ENCODE results near the gene TOP1.
"Not testable (repeated sequence)": the region's sequence is repeated elsewhere in the genome, so short reads cannot be mapped to it uniquely, and the experiment has no call there.

The TOP1 gene

GRCh38 chr20:41028359-41029149 lies at the start of gene TOP1:
TSS of gene TOP1 (plus strand) at chr20:41028822. CDS start at chr20:41029068, 246 bp downstream.
- FAIRE-seq = peak; percentile 95

DNA sequence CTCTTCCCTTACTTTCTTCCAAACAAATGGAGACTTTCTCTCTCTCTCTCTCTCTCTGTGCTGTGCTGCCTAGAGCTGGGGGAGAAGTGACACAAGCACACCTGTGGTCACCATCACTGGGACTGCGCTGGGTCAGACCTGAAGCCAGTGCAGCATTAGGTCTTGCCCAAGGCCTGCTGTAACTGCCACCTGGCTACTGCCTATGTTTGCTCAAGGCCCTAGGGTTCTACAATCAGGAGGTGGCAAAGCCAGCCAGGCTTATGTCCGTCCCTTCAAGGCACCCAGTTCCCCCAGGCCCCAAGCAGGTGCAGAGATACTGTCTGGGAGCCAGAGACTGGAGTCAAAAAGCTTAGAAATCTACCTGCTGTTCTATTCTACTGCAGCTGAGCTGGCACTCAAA lies 49.4 kb upstream of the TOP1 start:
- no peak for FAIRE-seq

- FAIRE-seq = no peak
Observed at GRCh38 chr20:40980106-40980827, 48.4 kb upstream of the TOP1 start.

DNA sequence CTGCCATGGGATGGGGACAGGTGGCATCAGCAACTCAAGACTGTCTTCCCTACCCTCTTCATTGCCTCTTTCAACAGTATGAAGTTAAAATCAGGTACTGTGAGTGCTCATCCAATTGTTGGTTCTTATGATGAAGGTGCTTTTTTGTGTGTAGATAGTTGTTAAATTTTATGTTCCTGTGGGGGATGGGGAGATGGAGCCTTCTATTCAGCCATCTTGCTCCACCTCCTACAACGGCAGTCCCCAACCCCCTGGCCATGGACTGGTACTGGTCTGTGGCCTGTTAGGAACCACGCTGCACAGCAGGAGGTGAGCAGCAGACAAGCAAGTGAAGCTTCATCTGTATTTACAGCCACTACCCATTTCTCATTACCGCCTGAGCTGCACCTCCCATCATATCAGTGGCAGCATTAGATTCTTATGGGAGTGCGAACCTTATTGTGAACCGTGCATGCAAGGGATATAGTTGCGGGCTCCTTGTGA lies 47.8 kb upstream of the TOP1 start:
- FAIRE-seq = no peak

- FAIRE-seq = no peak
Observed at GRCh38 chr20:40982415-40983145, 46.0 kb upstream of the TOP1 start.

GRCh38 chr20:40983898-40984297 lies 44.7 kb upstream of the TOP1 start:
- no peak for FAIRE-seq

GRCh38 chr20:40984496-40984895 lies 44.1 kb upstream of the TOP1 start:
- FAIRE-seq = no peak

DNA sequence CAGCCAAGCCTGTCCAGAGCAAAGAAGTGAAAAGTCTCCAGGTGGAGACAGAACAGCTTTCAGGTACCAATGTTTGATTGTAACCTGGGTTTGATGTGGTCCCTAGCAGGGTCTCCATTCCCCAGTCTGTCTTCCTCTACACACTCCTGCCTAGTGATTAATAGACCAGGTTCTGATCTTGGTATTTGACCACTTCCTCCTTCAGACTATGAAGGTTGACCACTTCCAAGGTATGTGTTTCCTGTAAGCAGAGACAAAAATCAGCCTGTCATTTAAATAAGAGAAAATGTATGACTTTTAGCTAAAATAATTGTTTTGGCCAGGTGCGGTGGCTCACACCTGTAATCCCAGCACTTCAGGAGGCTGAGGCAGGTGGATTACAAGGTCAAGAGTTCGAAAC lies 41.8 kb upstream of the TOP1 start:
- FAIRE-seq = no peak

GRCh38 chr20:40990542-40991120 lies 38.0 kb upstream of the TOP1 start:
- FAIRE-seq = no peak

- FAIRE-seq = no peak
Observed at GRCh38 chr20:40991181-40991889, 37.3 kb upstream of the TOP1 start.

- no peak for FAIRE-seq
Observed at GRCh38 chr20:40992349-40993113, 36.1 kb upstream of the TOP1 start.

DNA sequence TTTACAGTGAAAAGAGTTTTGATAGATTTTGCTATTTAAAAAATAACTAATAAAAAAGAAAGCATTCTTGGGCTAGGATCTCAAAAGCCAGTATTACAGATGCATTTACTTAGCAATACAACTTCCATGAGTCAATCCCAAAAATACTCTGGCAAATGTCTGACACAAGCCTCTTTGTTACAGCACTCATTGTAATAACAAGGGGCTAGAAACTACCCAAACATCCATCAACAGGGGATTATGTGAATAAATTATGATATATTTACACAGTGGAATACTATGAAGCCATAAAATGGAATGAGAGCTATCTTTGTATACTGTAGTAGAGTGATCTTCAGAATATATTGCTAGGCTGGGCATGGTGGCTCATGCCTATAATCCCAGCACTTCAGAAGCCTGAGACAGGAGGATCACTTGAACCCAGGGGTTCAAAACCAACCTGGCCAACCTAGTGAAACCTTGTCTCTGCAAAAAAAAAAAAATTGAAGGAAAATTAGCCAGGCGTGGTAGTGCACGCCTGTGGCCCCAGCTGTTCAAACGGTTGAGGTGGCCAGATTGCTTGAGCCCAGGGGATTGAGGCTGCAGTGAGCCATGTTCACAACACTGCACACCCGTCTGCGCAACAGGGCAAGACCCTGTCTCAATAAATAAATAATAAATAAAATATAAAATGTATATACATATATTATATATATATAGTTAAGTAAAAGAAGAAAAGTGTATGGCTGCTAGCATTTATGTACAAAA lies 34.7 kb upstream of the TOP1 start:
- FAIRE-seq = no peak

DNA sequence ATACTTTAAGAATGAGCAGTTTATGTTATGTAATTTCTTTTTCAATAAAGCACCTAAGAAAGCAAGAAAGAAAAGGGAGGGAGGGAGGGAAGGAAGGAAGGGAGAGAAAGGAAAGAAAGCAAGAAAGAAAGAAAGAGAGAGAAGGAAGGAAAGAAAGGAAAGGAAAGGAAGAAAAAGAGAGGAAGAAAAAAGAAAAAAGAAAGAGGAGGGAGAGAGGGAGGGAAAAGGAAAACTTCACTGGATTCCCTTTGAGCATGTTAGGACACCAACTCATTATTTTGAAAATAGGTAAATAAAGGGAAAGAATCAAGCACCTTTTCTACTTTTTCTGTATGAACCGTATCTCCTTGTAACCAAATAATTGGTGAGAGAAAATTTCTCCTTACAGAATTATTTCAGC lies 32.3 kb upstream of the TOP1 start:
- no peak for FAIRE-seq

- no peak for FAIRE-seq
Observed at GRCh38 chr20:40997116-40997515, 31.5 kb upstream of the TOP1 start.

DNA sequence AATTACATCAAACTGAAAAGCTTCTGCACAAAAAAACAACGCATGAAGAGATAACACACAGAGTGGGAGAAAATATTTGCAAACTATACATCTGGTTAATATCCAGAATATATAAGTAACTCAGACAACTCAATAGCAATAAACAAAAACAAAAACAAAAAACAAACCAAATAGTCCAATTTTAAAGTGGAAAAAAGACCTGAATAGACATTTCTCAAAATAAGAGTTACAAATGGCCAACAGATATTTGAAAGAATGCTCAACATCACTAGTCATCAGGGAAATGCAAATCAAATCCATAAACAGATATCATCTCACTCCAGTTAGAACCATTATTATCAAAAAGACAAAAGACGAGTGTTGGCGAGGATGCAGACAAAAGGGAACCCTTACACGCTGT lies 28.8 kb upstream of the TOP1 start:
- FAIRE-seq = no peak

DNA sequence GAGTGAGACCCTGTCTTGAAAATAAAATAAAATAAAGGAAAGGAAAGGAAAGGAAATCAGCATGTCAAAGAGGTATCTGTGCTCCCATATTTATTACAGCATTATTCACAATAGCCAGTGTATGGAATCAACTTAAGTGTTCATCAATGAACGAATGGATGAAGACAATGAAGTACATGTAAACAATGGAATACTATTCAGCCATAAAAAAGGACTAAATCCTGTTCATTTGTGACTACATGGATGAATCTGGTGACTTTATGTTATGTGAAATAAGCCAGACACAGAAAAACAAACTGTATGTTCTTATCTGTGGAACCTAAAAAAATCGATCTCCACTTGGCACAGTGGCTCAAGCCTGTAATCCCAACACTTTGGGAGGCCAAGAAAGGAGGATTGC lies 28.0 kb upstream of the TOP1 start:
- no peak for FAIRE-seq

DNA sequence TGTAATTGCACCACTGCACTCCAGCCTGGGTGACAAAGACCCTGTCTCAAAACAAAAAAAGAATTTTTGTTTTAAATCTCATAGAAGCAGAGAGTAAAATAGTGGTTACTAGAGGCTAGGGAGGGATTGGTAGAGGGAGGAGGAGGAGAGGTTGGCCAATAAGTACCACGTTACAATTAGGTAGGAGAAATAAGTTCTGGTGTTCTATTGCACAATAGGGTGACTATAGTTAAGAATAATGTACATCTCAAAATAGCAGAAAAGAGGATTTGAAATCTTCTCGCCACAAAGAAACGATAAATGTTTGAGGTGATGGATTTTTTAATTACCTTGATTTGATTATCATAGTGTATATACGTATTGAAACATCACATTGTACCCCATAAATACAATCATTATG lies 27.1 kb upstream of the TOP1 start:
- no peak for FAIRE-seq

DNA sequence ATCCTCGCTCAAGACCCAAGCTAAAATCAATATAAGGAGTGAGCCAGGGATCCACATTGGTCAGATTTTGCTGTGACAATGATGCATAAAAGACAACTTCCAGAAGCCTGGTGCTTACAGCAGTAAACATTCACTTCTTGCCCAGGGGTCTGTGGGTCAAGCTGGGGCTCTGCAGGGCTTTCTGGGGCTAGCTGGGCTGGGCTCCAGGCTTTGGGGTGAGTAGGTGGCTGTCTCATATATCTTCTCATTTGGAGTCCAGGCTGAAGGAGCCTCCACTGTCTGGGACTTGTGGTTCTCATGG lies 25.8 kb upstream of the TOP1 start:
- FAIRE-seq = no peak

DNA sequence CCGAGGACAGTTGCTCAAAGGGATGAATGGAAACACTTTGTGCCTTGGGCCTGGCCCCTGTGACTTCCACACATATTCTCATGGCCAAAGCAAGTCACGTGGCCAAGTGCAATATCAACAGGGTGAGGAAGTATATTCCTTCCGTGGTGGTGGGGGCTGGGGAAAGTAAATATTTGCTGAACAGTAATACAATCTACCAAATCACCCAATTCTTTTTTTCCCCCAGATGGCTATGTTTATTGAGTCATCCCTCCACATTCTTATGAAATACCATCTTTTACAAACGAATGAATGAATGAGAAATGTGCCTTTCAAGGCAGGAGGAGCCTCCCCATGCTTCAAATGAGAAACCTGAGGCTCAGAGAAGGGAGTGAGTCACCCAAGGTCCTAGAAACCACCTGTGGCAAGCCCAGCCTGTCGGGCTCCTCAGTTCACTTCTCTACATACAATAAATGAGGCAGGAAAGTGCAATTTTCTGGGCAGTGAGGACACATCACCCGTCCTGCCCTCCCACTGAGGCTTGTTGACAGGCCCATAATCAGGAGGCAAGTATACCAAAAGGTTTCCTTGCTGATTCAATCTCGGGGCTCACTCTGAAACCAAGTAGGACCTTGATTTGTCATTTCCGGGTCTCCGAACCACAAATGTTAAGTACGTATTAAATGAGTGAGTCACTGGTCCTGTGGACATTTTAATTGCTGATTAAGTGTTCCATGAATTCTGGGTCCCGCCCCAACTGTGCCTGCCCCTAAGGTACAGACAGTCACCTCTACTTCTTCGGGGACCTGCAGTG lies 25.3 kb upstream of the TOP1 start:
- no peak for FAIRE-seq

DNA sequence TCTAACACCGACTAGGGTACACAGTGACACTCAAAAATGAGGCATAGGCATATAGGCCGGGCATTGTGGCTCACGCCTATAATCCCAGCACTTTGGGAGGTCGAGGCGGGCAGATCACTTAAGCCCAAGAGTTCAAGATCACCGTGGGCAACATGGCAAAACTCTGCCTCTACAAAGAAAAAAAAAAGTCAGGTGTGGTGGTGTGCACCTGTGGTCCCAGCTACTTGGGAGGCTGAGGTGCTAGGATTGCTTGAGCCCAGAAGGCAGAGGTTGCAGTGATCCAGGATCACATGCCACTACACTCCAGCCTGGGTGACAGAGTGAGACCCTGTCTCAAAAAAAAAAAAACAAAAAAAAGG lies 24.7 kb upstream of the TOP1 start:
- not testable (repeated sequence) for FAIRE-seq

Data from A204.1 (cell line).